ENCODE results near the gene FAM98C.

The FAM98C gene

GRCh38 chr19:38430931-38431330 lies 28.0 kb downstream of the FAM98C start:
- TF ChIP-seq POLR2AphosphoS5 (IDR thresholded peaks at IDR 0.05; ENCODE audit: low read depth, low read length) = no peak
- TF ChIP-seq SIN3A (IDR thresholded peaks at IDR 0.05; ENCODE audit: borderline replicate concordance, insufficient read depth, low read length) = no peak
- no peak for TF ChIP-seq TAF1 (IDR thresholded peaks at IDR 0.05; ENCODE audit: borderline replicate concordance, insufficient read depth, low read length)
- no peak for TF ChIP-seq REST (IDR thresholded peaks at IDR 0.05; ENCODE audit: insufficient read depth in 1 of 2, low read depth in 2 of 2, low read length in 2 of 2)
- no peak for TF ChIP-seq FOXP2 (optimal IDR thresholded peaks at IDR 0.05; ENCODE audit: borderline replicate concordance, extremely low read depth, extremely low read length, insufficient read depth)

- TF ChIP-seq SIN3A (IDR thresholded peaks at IDR 0.05; ENCODE audit: borderline replicate concordance, insufficient read depth, low read length) = no peak
- no peak for TF ChIP-seq TAF1 (IDR thresholded peaks at IDR 0.05; ENCODE audit: borderline replicate concordance, insufficient read depth, low read length)
- no peak for TF ChIP-seq REST (IDR thresholded peaks at IDR 0.05; ENCODE audit: insufficient read depth in 1 of 2, low read depth in 2 of 2, low read length in 2 of 2)
- no peak for TF ChIP-seq POLR2AphosphoS5 (IDR thresholded peaks at IDR 0.05; ENCODE audit: low read depth, low read length)
- no peak for TF ChIP-seq FOXP2 (optimal IDR thresholded peaks at IDR 0.05; ENCODE audit: borderline replicate concordance, extremely low read depth, extremely low read length, insufficient read depth)
These were observed 30.4 kb downstream of the FAM98C start, which contains the start of gene RYR1 for GRCh38 chr19:38433268-38433733. Gene RYR1, plus strand, starts transcription at chr19:38433691. Its CDS starts 139 bp downstream, at chr19:38433830.

GRCh38 chr19:38434549-38435051 lies 31.7 kb downstream of the FAM98C start:
- no peak for TF ChIP-seq FOXP2 (optimal IDR thresholded peaks at IDR 0.05; ENCODE audit: borderline replicate concordance, extremely low read depth, extremely low read length, insufficient read depth)
- no peak for TF ChIP-seq SIN3A (IDR thresholded peaks at IDR 0.05; ENCODE audit: borderline replicate concordance, insufficient read depth, low read length)
- TF ChIP-seq REST (IDR thresholded peaks at IDR 0.05; ENCODE audit: insufficient read depth in 1 of 2, low read depth in 2 of 2, low read length in 2 of 2) = no peak
- no peak for TF ChIP-seq TAF1 (IDR thresholded peaks at IDR 0.05; ENCODE audit: borderline replicate concordance, insufficient read depth, low read length)
- TF ChIP-seq POLR2AphosphoS5 (IDR thresholded peaks at IDR 0.05; ENCODE audit: low read depth, low read length) = no peak

- TF ChIP-seq TAF1 (IDR thresholded peaks at IDR 0.05; ENCODE audit: borderline replicate concordance, insufficient read depth, low read length) (no peak), FOXP2 (optimal IDR thresholded peaks at IDR 0.05; ENCODE audit: borderline replicate concordance, extremely low read depth, extremely low read length, insufficient read depth) (no peak), SIN3A (IDR thresholded peaks at IDR 0.05; ENCODE audit: borderline replicate concordance, insufficient read depth, low read length) (no peak), REST (IDR thresholded peaks at IDR 0.05; ENCODE audit: insufficient read depth in 1 of 2, low read depth in 2 of 2, low read length in 2 of 2) (no peak), POLR2AphosphoS5 (IDR thresholded peaks at IDR 0.05; ENCODE audit: low read depth, low read length) (no peak)
These were observed 34.4 kb downstream of the FAM98C start for GRCh38 chr19:38437295-38437694.
